SJSA1 (cell line): ENCODE measurements around the gene SMPX. TPM values are rescaled to one million over a fixed set of nuclear protein-coding genes. Genes with fewer than 3 reads are reported as not detected.

Experiments
- total RNA-seq: library from RNA; depleted of rRNA; stranded (reverse); fragments of >200 nt; shearing (Covaris generic); gene quantifications from 2 replicates; pipeline ENCODE4 v1.2.3, GENCODE V29; 2014; rRNA removed

Gene SMPX
- total RNA-seq, 1 experiment from 2014 or later = not detected

Other genes with a start within 250 kb of the SMPX start
- not detected in 2 replicates for gene KLHL34, start 99.8 kb downstream of the SMPX start, total RNA-seq
- gene MBTPS2, start 81.5 kb upstream of the SMPX start, total RNA-seq = 7.9 and 10.1 TPM in 2 replicates
- gene YY2, start 97.9 kb upstream of the SMPX start, total RNA-seq = 0.53 and 1.7 TPM in 2 replicates
- 429 and 437 TPM in 2 replicates for gene SMS, start 182.6 kb upstream of the SMPX start, total RNA-seq